GM23248 (cell line): ENCODE measurements around the gene TBATA.

Experiments
- EZH2 ChIP-seq: fragments of 200-600 bp; sonication (generic); IDR thresholded peaks from 2 replicates; pipeline ENCODE4 v1.6.1; 2018; ENCODE audit warnings: antibody characterized with exemption, mild to moderate bottlenecking; ENCODE audit not compliant: insufficient read depth, poor library complexity, severe bottlenecking
- EZH2phosphoT487 ChIP-seq: fragments of 200-600 bp; sonication (generic); IDR thresholded peaks from 2 replicates; pipeline ENCODE4 v1.6.1; 2018; ENCODE audit warnings: antibody characterized with exemption, moderate library complexity, mild to moderate bottlenecking, low read depth; ENCODE audit not compliant: insufficient read depth

DNA sequence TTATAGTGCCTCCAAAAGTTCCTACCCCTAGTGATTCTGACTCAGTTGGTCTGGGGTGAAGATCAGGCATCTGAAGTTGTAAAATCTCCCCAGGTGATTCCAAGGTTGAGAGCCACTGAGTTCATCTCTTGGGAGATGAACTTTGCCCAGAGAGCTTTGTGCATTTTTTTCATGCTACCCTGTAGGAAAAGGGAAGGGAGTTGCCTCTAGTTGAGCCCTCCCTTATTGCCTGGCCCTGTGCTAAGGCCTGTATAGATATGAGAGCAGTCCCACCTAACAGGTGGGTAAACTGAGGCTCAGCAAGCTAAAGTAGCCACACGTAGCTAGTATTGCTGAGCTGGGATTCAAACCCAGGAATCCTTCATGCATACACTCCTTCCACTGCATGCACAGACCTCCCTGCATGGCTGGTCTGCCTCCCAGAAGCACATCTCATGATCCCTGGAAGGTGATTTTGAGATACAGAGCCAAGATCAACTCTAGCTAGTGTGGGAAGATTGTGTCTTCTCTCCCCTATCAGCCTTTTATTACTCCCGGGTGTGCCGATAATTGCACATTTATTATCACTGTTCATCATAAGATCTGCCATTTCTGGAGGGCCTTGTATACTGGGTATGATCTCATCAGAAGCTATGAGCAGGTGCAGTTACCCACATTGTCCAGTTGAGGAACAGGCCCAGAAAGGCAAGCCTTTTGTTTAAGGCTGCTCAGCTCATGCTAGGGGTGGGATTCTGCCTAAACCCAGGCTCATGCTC is 47.0 kb downstream of the TBATA start:
- no peak for TF ChIP-seq EZH2
- no peak for TF ChIP-seq EZH2phosphoT487
